DMS153 (cell line): ENCODE results near the gene DEPDC4.
"Not testable (repeated sequence)": the region's sequence is repeated elsewhere in the genome, so short reads cannot be mapped to it uniquely, and the experiment has no call there.

ENCODE experiments used
- DNase-seq: peaks from one replicate; lab custom pipeline; 2025; lab: John Stamatoyannopoulos, UW

The DEPDC4 gene

DNA sequence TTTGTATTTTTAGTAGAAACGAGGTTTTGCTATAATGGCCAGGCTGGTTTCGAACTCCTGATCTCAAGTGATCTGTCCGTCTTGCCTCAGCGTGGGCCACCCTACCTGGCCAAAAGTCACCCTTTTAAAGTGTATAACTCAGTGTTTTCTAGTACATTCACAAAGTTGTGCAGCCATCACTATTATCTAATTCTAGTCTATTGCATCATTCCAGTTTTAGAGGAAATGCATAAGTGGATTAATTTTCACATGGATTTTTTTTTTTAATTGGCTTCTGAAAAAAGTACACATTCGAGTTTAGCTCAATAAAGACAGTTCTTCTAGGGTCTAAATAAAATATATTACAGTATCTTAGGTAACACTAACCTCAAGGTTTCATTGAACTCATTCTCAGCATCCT lies 3.7 kb downstream of the DEPDC4 start:
- DNase-seq = no peak

DNA sequence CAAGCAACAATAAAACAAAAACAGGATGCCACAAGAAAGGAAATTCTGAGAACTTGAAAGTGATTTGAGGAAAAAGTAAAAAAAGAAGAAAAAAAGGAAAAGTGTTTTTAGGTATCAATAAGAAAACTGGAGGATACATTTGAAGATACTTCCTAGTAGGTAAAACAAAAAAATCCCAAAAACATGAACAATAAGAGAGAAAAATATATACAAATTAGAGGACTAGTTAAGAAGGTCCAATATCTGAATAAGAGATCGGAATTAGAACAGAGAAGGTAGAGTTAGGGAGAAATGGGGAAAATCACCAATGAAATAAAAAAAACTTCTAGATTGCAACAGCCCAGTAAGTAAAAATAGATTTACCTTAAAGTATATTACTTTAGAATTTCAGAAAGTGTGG lies 8.8 kb downstream of the DEPDC4 start:
- no peak for DNase-seq

GRCh38 chr12:100254876-100255275 lies 12.0 kb downstream of the DEPDC4 start:
- DNase-seq = no peak

- no peak for DNase-seq
Measured at GRCh38 chr12:100253437-100253836, 13.4 kb downstream of the DEPDC4 start.

GRCh38 chr12:100251917-100252316 lies 15.0 kb downstream of the DEPDC4 start:
- peak; percentile 43 for DNase-seq

- no peak for DNase-seq
Measured at GRCh38 chr12:100249941-100250340, 16.9 kb downstream of the DEPDC4 start.

- no peak for DNase-seq
Measured at GRCh38 chr12:100248886-100249285, 18.0 kb downstream of the DEPDC4 start.

GRCh38 chr12:100247765-100248164 lies 19.1 kb downstream of the DEPDC4 start:
- no peak for DNase-seq

DNA sequence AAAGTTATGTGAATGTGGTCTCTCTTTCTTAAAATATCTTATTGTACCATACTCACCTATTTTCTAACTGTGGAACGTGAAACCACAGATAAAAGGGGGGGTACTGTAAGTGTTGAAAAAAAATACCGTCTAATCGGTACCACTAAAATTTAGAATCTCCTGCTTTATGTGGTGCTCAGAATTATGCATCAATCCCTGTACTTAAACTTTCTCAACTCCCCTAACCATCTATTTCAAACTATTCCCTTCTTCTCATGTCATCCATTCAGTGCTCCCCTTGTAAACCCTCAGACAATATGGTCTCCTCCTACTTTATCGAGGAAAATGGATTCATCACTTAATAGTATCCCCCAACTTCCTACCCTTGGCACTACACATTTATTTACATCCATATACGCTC lies 23.7 kb downstream of the DEPDC4 start:
- no peak for DNase-seq

DNA sequence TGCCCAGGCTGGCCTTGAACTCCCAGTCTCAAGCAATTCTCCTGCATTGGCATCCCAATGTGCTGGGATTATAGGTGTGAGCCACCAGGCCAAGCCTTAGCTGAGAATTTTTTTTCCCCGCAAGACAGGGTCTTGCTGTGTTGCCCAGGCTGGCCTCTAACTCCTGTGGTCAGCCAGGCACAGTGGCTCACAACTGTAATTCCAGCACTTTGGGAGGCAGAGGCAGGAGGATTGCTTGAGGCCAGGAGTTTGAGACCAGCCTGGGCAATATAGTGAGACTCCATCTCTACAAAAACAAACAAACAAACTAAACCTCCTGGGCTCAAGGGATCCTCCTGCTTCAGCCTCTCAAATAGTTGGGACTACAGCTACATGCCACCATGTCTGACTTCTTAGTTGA lies 27.3 kb downstream of the DEPDC4 start:
- no peak for DNase-seq

GRCh38 chr12:100238801-100239200 lies 28.1 kb downstream of the DEPDC4 start:
- no peak for DNase-seq

DNA sequence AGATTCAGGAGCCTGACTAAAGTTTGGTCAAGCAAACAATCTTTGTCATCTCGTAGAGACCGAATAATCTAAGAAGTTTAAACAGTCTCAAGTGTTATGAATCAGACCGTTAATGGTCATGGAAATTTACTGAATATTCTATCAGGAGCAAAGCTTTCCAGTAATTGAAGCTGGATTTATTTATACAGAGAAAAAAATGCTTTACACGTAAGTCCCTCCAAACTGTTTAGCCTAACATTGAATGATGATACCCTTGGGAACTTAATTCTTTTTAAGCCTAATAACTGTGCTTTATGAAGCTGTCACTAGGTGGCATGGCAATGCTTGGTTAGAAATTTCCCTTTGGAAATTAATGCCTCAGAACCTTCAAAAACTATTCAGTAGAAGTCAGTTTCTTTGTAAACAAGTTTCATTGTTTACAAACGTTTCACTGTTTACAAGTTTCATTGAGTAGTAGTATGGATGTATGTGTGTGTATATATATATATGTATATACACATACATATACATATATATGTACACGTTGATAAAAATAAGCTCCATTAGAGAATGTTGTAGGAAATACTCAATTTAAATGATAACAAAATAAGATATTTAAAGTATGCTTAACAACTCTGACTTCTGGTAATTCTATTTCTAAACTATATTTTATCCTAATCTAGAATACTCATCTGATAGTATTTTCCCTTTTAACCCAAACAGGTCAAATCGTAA lies 32.1 kb downstream of the DEPDC4 start:
- DNase-seq = peak; percentile 11

GRCh38 chr12:100234166-100234565 lies 32.7 kb downstream of the DEPDC4 start:
- no peak for DNase-seq

- DNase-seq = not testable (repeated sequence)
Measured at GRCh38 chr12:100231873-100232272, 35.0 kb downstream of the DEPDC4 start.

- no peak for DNase-seq
Measured at GRCh38 chr12:100229876-100230275, 37.0 kb downstream of the DEPDC4 start.

DNA sequence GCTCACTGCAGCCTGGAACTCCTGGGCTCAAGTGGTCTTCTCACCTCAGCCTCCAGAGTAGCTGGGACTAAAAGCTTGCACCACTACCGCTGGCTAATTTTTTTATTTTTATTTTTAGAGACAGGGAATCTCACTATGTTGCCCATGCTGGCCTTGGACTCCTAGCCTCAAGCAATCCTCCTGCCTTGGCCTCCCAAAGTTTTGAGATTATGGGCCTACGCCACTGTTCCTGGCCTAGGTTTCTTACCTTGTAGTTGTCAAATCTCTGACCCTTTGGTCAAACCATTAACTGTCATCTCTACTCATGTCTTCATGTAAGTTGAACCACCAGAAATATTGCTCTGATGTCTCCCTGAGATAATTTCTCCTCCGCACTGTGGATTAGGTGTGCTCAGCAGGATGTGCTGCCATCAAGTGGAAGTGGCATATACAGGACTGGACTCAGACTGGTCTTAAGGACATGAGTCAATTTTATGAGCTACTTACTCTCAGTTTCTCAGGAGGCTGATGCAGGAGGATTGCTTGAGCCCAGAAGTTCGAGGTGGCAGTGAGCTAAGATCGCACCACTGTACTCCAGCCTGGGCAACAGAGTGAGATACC lies 37.7 kb downstream of the DEPDC4 start:
- DNase-seq = no peak

DNA sequence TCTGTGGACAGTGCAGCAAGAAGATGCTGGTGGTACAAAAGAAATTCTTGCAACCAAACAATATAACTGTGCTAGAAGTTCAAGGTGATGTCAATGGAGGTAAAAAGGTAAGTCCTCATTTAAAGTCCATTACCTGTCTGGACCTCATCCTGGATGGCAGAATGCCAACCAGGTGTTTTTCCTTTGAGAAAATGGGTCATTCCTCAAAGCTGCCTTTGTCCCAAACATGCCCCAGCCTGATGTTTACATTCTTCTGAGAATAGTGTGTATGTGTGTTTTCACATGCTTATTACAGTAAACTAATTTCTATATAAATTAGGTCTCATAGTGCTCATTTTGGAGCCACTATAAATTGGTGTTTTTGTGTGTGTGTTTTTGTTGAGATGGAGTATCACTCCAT lies 41.4 kb downstream of the DEPDC4 start:
- DNase-seq = no peak

GRCh38 chr12:100222173-100222572 lies 44.7 kb downstream of the DEPDC4 start:
- DNase-seq = not testable (repeated sequence)

- no peak for DNase-seq
Measured at GRCh38 chr12:100221523-100221922, 45.4 kb downstream of the DEPDC4 start.

- DNase-seq = no peak
Measured at GRCh38 chr12:100219328-100220109, 47.4 kb downstream of the DEPDC4 start.

- DNase-seq = no peak
Measured at GRCh38 chr12:100216337-100216736, 50.5 kb downstream of the DEPDC4 start.

GRCh38 chr12:100215209-100215608 lies 51.7 kb downstream of the DEPDC4 start:
- no peak for DNase-seq

- DNase-seq = no peak
Measured at GRCh38 chr12:100214518-100214917, 52.4 kb downstream of the DEPDC4 start.
